ENCODE measurements around the gene B4GALNT2.
"Not testable (repeated sequence)": the region's sequence is repeated elsewhere in the genome, so short reads cannot be mapped to it uniquely, and the experiment has no call there.

Gene B4GALNT2

DNA sequence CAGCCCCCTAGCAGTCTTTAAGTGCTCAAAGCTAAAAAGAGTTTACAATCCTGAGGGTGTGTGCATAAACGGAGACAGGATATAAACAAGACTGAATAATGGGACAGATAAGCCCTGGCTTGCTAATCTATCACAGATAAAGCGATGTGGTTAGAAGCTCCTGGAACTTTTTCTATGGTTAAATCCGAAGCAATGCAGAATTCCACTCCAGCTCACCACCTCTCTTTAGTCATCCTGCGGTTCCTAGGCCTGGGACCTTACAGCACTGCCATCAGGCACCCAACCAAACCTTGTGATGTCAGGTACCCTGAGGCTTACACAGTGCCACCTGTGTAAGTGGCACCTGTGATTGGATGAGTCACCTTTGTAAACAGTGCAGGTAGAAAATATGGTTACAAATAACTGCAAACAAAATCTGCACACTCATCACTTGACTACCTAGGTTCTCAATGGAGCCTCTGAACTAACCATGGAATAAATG is 31.5 kb upstream of the B4GALNT2 start:
- no peaks in the 10 kb centered on the region for H4K20me1 ChIP-seq (ENCODE audit: insufficient read depth, low read length, poor library complexity, severe bottlenecking)
- no peak overlapping the region for H2AFZ ChIP-seq (ENCODE audit: low read length)
- TF ChIP-seq EZH2phosphoT487 (IDR thresholded peaks at IDR 0.05; ENCODE audit: borderline replicate concordance) = no peak
- TF ChIP-seq, protein P1, sequence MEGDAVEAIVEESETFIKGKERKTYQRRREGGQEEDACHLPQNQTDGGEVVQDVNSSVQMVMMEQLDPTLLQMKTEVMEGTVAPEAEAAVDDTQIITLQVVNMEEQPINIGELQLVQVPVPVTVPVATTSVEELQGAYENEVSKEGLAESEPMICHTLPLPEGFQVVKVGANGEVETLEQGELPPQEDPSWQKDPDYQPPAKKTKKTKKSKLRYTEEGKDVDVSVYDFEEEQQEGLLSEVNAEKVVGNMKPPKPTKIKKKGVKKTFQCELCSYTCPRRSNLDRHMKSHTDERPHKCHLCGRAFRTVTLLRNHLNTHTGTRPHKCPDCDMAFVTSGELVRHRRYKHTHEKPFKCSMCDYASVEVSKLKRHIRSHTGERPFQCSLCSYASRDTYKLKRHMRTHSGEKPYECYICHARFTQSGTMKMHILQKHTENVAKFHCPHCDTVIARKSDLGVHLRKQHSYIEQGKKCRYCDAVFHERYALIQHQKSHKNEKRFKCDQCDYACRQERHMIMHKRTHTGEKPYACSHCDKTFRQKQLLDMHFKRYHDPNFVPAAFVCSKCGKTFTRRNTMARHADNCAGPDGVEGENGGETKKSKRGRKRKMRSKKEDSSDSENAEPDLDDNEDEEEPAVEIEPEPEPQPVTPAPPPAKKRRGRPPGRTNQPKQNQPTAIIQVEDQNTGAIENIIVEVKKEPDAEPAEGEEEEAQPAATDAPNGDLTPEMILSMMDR (conservative IDR thresholded peaks at IDR 0.05; ENCODE audit: low read length) = no peak
- no peaks in the 10 kb centered on the region for H3K79me2 ChIP-seq (ENCODE audit: insufficient read depth, low read length)
- H3K27me3 ChIP-seq (ENCODE audit: insufficient read depth, low read length, poor library complexity, severe bottlenecking) = no peaks in the 10 kb centered on the region
- H3K9me3 ChIP-seq (ENCODE audit: insufficient read depth, low read depth, low read length) = no peaks in the 10 kb centered on the region
- H3K9ac ChIP-seq (ENCODE audit: low read depth, low read length, poor library complexity, severe bottlenecking) = no peak overlapping the region
- H3K9me2 ChIP-seq (replicated peaks; ENCODE audit: low read depth, low read length) = no peaks in the 10 kb centered on the region
- H3K4me3 ChIP-seq (ENCODE audit: low read length, poor library complexity, severe bottlenecking) = no peak overlapping the region
- H3K36me3 ChIP-seq (ENCODE audit: insufficient read depth, low read length) = no peaks in the 10 kb centered on the region
- H3F3A ChIP-seq (ENCODE audit: low read depth) = no peaks in the 10 kb centered on the region
- no peak overlapping the region for H3K4me2 ChIP-seq (ENCODE audit: low read depth, low read length, poor library complexity, severe bottlenecking)
- no peaks in the 10 kb centered on the region for H3K4me1 ChIP-seq (ENCODE audit: insufficient read depth, low read length, poor library complexity, severe bottlenecking)

DNA sequence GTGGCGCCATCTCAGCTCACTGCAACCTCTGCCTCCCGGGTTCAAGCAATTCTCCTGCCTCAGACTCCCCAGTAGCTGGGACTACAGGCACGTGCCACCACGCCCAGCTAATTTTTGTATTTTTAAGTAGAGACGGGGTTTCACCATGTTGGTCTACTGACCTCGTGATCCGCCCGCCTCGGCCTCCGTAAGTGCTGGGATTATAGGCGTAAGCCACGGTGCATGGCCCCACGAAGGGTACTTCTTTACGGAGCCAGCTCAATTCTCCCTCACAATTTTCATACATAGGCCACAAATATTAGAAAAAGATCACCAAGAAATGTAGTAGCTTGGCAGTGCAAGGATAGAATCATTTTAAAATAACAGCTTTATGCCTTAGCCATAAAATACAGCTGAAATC is 29.2 kb upstream of the B4GALNT2 start:
- not testable (repeated sequence) for H3K4me2 ChIP-seq (ENCODE audit: low read depth, low read length, poor library complexity, severe bottlenecking); H3K9me3 ChIP-seq (ENCODE audit: insufficient read depth, low read depth, low read length); H3K36me3 ChIP-seq (ENCODE audit: insufficient read depth, low read length); H4K20me1 ChIP-seq (ENCODE audit: insufficient read depth, low read length, poor library complexity, severe bottlenecking); H2AFZ ChIP-seq (ENCODE audit: low read length); H3K9ac ChIP-seq (ENCODE audit: low read depth, low read length, poor library complexity, severe bottlenecking); H3K27me3 ChIP-seq (ENCODE audit: insufficient read depth, low read length, poor library complexity, severe bottlenecking); H3K79me2 ChIP-seq (ENCODE audit: insufficient read depth, low read length); H3K4me1 ChIP-seq (ENCODE audit: insufficient read depth, low read length, poor library complexity, severe bottlenecking); H3K4me3 ChIP-seq (ENCODE audit: low read length, poor library complexity, severe bottlenecking); H3F3A ChIP-seq (ENCODE audit: low read depth); H3K9me2 ChIP-seq (replicated peaks; ENCODE audit: low read depth, low read length)

DNA sequence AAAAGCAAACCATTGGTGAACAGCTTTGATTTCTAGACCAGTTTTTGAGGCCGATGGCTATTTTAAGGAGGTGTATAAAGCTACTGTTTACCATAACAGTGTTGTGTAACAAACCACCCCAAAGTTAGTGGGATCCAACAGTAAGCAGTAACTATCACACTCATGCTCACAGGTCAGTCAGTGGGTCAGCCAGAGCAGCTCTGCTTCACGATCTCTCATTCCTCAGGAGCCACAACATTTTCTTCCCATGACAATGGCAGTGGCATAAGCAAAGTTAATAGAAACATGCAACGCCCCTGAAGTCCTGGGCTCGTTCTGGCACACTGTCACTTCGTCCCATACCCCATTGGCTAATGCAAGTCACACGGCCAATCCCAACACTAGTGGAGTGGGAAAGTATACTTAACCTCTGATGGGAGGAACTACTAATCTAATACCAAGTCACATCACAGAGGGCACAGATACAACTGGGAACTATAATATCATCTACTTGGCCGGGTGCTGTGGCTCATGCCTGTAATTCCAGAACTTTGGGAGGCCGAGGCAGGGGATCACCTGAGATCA is 28.0 kb upstream of the B4GALNT2 start:
- Histone ChIP-seq H3K4me2 (ENCODE audit: low read depth, low read length, poor library complexity, severe bottlenecking) (no peak overlapping the region), H2AFZ (ENCODE audit: low read length) (no peak overlapping the region), H3K9me2 (replicated peaks; ENCODE audit: low read depth, low read length) (no peaks in the 10 kb centered on the region), H3K79me2 (ENCODE audit: insufficient read depth, low read length) (no peaks in the 10 kb centered on the region), H3F3A (ENCODE audit: low read depth) (no peaks in the 10 kb centered on the region), H3K9me3 (ENCODE audit: insufficient read depth, low read depth, low read length) (no peaks in the 10 kb centered on the region), H3K9ac (ENCODE audit: low read depth, low read length, poor library complexity, severe bottlenecking) (no peak overlapping the region), H4K20me1 (ENCODE audit: insufficient read depth, low read length, poor library complexity, severe bottlenecking) (no peaks in the 10 kb centered on the region), H3K4me3 (ENCODE audit: low read length, poor library complexity, severe bottlenecking) (no peak overlapping the region), H3K36me3 (ENCODE audit: insufficient read depth, low read length) (no peaks in the 10 kb centered on the region), H3K4me1 (ENCODE audit: insufficient read depth, low read length, poor library complexity, severe bottlenecking) (no peaks in the 10 kb centered on the region), H3K27me3 (ENCODE audit: insufficient read depth, low read length, poor library complexity, severe bottlenecking) (no peaks in the 10 kb centered on the region)
- TF ChIP-seq, protein P1 (conservative IDR thresholded peaks at IDR 0.05; ENCODE audit: low read length) = no peak
- no peak for TF ChIP-seq EZH2phosphoT487 (IDR thresholded peaks at IDR 0.05; ENCODE audit: borderline replicate concordance)
